Stimulated activated naive CD8-positive, alpha-beta T cell treated with anti-CD3 and anti-CD28 coated beads, Interleukin-15, Interleukin-2, amounts not matched to agents 100 ng/mL and 50 ng/mL, for 24 hours (primary cell): Measurements from ENCODE around the gene FIGNL2.
"Not testable (repeated sequence)": the region's sequence is repeated elsewhere in the genome, so short reads cannot be mapped to it uniquely, and the experiment has no call there.

ENCODE experiments used
- H3K27ac Mint-ChIP-seq: one replicate; pipeline ENCODE4 v1.8.0; 2021; ENCODE audit warnings: mild to moderate bottlenecking, mixed read lengths
- H3K27me3 Mint-ChIP-seq: one replicate; pipeline ENCODE4 v1.8.0; 2021; ENCODE audit warnings: mixed read lengths
- H3K36me3 Mint-ChIP-seq: one replicate; pipeline ENCODE4 v1.8.0; 2021; ENCODE audit warnings: low read depth, mixed read lengths
- H3K4me1 Mint-ChIP-seq: one replicate; pipeline ENCODE4 v1.8.0; 2021; ENCODE audit warnings: low read depth, mixed read lengths
- H3K4me3 Mint-ChIP-seq: one replicate; pipeline ENCODE4 v1.8.0; 2021; ENCODE audit warnings: mild to moderate bottlenecking, mixed read lengths
- H3K9me3 Mint-ChIP-seq: one replicate; pipeline ENCODE4 v1.8.0; 2021; ENCODE audit warnings: mixed read lengths

FIGNL2 gene

DNA sequence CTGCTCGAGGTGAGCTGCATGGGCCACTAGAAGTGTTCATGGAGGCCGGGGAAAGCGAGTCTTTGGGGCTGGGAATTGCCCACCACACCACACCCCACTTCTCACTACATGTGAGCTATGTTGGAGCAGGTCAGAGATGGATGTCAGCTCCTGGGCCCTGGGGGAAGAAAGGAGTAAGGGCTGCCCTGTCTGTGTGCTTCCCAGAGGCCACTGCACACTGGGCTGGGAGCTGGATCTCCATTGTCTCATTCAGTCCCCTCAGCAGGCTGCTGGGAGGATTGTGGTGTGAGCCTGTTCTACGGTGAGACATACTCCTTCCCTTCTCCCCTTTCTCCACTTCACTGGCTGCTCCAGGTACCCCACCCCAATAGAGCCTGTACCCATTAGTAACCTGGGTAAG, 10.5 kb downstream of the FIGNL2 start:
- H3K9me3 Mint-ChIP-seq = no peaks in the 10 kb centered on the region
- no peak overlapping the region for H3K4me3 Mint-ChIP-seq
- H3K27me3 Mint-ChIP-seq = peaks cover 39% of the 10 kb centered on the region
- peaks cover 6% of the 10 kb centered on the region for H3K4me1 Mint-ChIP-seq
- H3K27ac Mint-ChIP-seq = no peak overlapping the region
- no peaks in the 10 kb centered on the region for H3K36me3 Mint-ChIP-seq

DNA sequence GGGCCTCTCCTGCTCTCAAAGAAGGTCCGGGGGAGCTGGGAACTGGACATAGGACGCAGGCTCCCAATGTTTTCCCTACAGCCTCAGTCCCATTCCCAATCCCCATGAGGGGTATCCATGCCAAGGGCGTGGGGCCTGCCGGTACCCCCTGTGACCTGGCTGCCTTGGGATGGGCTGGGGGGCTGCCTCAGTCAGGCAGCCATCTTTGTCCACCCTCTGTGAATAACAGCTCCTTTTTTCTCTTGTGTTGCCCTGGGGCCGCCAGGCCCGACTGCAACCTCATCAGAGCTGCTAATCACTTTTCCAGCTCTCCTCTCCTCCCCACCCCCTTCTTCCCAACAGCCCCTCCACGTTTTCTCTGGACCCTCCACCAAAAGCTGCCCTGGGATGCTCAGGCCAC, 11.2 kb downstream of the FIGNL2 start:
- H3K36me3 Mint-ChIP-seq = no peaks in the 10 kb centered on the region
- H3K4me1 Mint-ChIP-seq = peaks cover 14% of the 10 kb centered on the region
- H3K27ac Mint-ChIP-seq = no peak overlapping the region
- no peak overlapping the region for H3K4me3 Mint-ChIP-seq
- H3K9me3 Mint-ChIP-seq = no peaks in the 10 kb centered on the region
- H3K27me3 Mint-ChIP-seq = peaks cover 46% of the 10 kb centered on the region

- Mint-ChIP-seq H3K36me3 (no peaks in the 10 kb centered on the region), H3K9me3 (no peaks in the 10 kb centered on the region), H3K27ac (no peak overlapping the region), H3K27me3 (peaks cover 45% of the 10 kb centered on the region), H3K4me1 (peaks cover 16% of the 10 kb centered on the region), H3K4me3 (no peak overlapping the region)
These were observed 11.7 kb downstream of the FIGNL2 start for GRCh38 chr12:51836827-51837173.

DNA sequence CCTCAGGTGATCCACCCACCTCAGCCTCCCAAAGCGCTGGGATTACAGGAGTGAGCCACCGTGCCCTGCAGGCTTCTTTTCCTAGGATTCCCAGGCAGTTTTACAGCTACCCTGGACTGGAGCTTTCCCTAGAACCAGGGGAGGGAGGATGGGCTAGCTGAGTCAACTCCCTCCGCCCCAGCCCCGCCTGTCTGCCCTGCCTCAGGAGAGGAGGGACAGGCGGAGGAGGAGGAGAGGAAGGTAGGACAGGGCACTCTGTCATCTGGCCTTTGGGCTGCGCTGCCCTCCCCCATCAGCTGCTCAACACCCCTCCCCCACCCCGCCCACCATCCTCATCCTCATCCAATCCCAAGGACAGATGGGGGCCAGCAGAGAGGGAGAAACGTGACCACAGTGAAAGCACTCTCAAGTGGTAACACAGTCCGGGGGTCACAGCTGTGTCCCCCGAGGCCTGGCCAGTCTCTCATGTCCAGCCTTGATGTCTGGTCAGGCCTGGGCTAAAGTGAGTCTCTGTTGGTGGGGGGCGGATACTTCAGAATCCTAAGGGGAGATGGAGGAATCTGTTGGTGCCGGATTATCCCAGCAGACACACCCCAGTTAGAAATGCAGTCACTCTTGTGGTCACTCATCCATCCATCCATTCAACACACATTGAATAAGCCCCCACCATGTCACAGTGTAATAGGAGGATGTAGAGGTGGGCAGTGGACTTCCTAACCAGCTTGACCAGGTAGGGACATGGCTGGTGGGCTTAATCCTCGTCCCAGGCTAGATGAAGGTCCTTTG, 12.3 kb downstream of the FIGNL2 start:
- Mint-ChIP-seq H3K9me3 (no peaks in the 10 kb centered on the region), H3K27ac (no peak overlapping the region), H3K4me3 (no peak overlapping the region), H3K4me1 (peaks cover 16% of the 10 kb centered on the region), H3K36me3 (no peaks in the 10 kb centered on the region), H3K27me3 (peaks cover 40% of the 10 kb centered on the region)

GRCh38 chr12:51834411-51834810, 14.1 kb downstream of the FIGNL2 start:
- Mint-ChIP-seq H3K4me1 (peaks cover 16% of the 10 kb centered on the region), H3K4me3 (no peak overlapping the region), H3K27ac (no peak overlapping the region), H3K36me3 (no peaks in the 10 kb centered on the region), H3K9me3 (no peaks in the 10 kb centered on the region), H3K27me3 (peaks cover 34% of the 10 kb centered on the region)

DNA sequence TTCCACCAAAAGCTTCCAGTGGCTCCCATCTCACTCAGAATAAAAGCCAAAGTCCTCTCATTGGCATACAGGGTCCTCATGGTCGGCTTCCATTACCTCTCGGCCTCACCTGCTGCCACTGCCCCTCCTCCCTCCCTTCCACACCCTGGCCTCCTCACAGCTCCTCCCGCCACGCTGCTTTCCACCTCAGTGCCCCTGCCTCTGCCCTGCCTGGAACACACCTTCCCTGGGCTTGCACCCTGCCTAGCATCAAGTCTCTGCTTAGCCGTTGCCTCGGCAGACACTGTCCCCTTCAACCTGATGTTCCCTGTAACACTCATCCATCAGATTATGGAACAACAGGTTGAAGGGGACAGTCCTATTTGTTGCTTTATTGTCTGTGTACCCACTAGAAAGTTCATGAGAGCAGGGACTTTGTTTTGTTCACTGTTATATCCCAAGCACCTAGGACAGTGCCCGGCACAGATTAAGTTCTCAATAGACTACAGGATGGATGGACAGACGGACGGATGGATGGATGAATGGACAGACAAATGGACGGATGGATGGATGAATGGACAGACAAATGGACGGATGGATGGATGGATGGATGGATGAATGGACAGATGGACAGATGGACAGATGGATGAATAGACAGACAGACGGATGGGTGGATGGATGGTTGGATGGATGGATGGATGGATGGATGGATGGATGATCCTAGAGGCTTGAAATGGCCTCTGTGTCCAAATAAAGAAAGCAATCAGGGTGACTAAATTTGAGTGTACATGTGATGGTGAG, 14.9 kb downstream of the FIGNL2 start:
- peaks cover 29% of the 10 kb centered on the region for H3K27me3 Mint-ChIP-seq
- H3K27ac Mint-ChIP-seq = no peak overlapping the region
- no peaks in the 10 kb centered on the region for H3K36me3 Mint-ChIP-seq
- no peaks in the 10 kb centered on the region for H3K9me3 Mint-ChIP-seq
- peaks cover 18% of the 10 kb centered on the region for H3K4me1 Mint-ChIP-seq
- no peak overlapping the region for H3K4me3 Mint-ChIP-seq

DNA sequence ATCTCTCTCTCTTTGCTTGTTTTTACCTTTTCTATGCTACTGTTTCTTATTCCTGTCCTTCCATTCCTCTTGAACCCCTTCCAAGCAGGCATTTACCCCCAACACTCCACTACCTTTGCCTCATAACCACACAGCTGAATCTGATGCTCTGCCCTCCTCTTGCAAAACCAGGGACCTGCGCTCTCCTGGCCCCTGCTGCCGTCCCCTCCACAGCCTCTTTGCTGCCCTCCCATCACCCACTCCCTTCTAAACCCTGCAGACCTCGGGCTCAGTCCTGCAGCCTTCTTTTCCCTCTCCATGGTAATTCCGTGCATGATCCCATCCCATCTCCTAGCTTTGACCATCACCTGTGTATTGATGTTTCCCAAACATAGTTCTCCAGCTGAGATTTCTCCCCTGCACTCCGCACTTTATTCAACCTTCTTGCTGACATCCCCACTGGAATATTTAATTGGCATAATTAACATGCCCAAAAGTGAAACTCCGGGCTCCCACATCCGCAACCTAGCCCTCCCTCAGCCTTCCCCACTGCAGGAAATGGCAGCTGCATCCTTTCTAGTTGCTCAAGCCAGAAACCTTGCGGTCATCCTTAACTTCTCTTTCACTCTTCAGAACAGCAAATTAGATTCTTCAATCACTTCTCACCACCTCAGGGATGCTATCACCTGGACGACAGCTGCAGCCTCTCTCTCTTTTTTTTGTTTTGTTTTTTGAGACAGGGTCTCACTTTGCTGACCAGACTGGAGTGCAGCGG, 16.0 kb downstream of the FIGNL2 start:
- Mint-ChIP-seq H3K4me1 (peaks cover 29% of the 10 kb centered on the region), H3K27ac (no peak overlapping the region), H3K9me3 (no peaks in the 10 kb centered on the region), H3K4me3 (no peak overlapping the region), H3K36me3 (no peaks in the 10 kb centered on the region), H3K27me3 (peaks cover 26% of the 10 kb centered on the region)

DNA sequence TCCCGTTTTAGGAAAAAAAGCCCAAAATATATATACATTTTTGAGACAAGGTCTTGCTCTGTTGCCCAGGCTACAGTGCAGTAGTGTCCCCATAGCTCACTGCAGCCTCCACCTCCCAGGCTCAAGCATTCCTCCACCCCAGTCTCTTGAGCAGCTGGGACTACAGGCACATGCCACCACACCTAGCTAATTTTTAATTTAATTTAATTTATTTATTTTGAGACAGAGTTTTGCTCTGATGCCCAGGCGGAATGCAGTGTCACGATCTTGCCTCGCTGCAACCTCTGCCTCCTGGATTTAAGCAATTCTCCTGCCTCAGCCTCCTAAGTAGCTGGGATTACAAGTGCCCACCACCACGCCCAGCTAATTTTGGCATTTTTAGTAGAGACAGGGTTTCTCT, 16.7 kb downstream of the FIGNL2 start:
- H3K4me1 Mint-ChIP-seq = peaks cover 36% of the 10 kb centered on the region
- H3K27ac Mint-ChIP-seq, H3K9me3 Mint-ChIP-seq, H3K36me3 Mint-ChIP-seq, H3K4me3 Mint-ChIP-seq: not testable (repeated sequence)
- H3K27me3 Mint-ChIP-seq = peaks cover 25% of the 10 kb centered on the region

DNA sequence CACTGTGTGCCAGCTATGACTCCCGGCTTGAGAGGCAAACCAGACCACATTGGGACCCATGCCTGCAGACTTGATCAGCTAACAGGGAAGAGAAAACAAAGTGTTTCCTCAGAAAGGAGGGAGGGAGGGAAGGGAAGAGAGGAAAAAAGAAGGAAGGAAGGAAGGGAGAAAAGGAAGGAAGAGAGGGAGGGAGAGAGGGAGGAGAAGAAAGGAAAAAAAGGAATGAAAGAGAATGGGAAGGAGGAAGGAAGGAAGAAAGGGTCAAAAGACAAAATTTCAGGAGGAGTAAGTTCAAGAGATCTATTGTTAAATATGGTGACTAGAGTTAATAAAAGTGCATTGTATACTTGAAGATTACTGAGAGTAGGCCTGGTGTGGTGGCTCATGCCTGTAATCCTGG, 18.9 kb downstream of the FIGNL2 start:
- Mint-ChIP-seq H3K36me3 (no peaks in the 10 kb centered on the region), H3K27me3 (peaks cover 25% of the 10 kb centered on the region), H3K27ac (peak overlapping the region; percentile 62), H3K4me1 (peaks cover 40% of the 10 kb centered on the region), H3K9me3 (no peaks in the 10 kb centered on the region), H3K4me3 (no peak overlapping the region)

DNA sequence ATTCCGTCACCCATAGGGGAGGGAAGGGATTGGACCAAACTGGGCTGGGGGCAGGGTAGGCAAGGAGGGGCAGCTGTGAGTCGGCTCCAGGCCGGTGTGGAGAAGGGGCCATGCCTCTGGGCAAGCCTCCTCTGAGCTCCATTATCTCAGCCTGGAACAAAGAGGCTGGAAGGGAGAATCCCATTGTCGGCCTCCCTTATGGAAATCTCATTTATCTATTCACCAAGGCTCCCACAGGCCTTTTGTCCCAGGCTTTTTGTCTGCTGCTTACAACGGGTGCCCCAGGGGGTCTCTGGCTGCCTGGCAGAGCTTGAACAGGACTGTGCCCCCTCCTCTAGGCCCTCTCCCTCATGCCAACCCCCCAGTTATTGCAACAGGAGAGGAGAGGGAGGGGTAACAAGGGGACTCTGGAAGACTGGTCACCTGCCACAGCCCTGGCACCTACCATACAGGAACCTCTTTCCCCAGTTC, 19.5 kb downstream of the FIGNL2 start:
- Mint-ChIP-seq H3K27me3 (peaks cover 25% of the 10 kb centered on the region), H3K36me3 (no peaks in the 10 kb centered on the region), H3K4me1 (peaks cover 40% of the 10 kb centered on the region), H3K4me3 (no peak overlapping the region), H3K9me3 (no peaks in the 10 kb centered on the region), H3K27ac (peak overlapping the region; percentile 62)

DNA sequence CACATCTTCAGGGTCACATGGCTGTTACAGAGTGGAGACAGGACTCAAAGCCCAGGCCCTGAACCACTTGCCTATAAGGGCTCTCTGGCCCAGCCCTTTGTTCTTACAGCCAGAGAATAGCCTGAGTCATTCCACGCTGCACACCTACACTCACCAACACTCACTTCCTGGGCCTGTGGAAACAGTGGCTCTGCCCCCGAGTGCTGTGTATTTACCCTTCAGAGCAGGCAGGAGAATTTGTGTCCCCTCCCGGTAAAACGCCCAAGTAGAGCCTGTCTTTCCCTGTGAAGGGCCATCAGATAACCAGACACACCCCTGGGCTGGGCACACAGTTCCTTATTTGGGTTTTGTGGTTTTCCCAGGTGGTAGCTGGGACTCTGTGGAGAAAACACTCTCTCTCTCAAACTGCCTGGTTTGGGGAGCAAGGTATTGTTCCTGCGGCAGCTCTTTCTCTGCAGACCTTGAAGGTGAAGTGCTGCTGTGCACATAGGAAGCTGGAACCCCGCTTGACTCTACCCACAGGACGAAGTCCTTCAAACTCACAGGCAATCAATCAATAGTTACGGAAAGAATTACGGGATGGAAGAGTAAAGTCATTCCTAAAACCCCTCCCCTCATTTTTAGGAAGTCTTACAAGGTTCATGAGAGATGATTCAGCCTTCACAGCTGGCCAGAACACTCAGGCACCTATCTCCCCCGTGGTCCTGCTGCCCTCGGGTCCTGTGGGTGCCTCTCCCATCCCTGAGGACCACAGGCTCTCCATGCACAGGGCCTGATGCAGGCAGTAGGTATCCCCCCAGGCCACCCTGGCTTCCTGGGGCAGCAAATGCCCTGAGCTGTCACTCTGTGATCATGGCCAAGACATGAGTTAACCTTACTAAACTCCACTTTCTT, 20.3 kb downstream of the FIGNL2 start:
- H3K9me3 Mint-ChIP-seq = no peaks in the 10 kb centered on the region
- H3K4me3 Mint-ChIP-seq = peak overlapping the region; percentile 58
- H3K4me1 Mint-ChIP-seq = peaks cover 36% of the 10 kb centered on the region
- H3K27ac Mint-ChIP-seq = peak overlapping the region; percentile 93
- peaks cover 16% of the 10 kb centered on the region for H3K27me3 Mint-ChIP-seq
- no peaks in the 10 kb centered on the region for H3K36me3 Mint-ChIP-seq

DNA sequence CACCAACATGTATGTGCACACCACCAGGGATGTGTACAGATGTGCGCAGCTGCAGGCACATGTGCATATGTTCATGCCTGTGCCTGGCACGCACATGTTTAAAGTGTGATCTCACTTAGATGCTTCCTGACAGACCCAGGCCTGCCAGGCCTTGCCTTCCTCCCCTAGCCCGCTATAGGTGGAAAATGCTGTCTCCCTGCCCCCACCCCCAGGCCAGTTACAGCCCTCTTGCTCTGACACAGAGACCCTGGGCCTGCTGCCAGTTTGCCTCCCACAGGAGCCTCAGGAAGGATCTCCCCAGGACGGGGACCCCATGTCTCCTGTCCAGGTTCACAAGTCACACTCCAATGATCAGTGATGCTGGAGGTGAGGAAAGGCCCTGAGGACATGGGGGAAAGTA, 21.6 kb downstream of the FIGNL2 start:
- Mint-ChIP-seq H3K4me1 (peaks cover 36% of the 10 kb centered on the region), H3K27me3 (peaks cover 4% of the 10 kb centered on the region), H3K36me3 (no peaks in the 10 kb centered on the region), H3K4me3 (no peak overlapping the region), H3K9me3 (no peaks in the 10 kb centered on the region), H3K27ac (peak overlapping the region; percentile 16)

GRCh38 chr12:51825216-51825615, 23.3 kb downstream of the FIGNL2 start:
- Mint-ChIP-seq H3K9me3 (no peaks in the 10 kb centered on the region), H3K27ac (no peak overlapping the region), H3K27me3 (no peaks in the 10 kb centered on the region)

DNA sequence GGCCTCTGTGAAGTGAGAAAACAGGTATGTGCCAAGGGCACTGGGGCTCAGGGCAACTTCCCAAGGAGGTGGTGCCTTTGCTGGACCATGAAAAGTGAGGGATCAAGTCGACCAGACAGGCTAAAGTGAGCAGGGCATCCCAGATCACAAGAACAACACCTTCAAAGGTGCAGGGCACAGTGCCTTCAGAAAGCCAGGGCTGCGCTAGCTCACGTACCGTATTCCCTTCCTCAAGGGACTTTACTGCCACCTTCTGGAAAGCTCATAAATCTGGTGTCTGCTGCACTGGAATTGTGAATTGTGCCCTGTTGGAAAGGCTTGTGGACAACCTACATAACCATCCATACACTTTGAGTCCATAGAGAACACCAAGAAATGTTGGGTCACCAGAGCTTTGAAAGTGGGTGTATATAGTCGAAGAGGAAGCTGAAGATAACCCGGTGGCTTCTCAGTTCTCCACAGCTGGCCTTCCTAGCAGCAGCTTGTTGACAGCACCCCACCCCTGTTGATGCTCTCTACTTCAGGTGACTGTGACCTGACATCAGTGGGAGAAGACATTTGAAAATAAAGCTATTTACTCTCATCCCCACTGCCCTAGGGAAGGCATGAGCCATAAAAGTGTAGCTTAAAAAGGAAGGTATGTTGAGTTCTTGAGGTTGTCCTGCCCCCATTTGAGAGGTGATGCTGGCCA, 24.5 kb downstream of the FIGNL2 start:
- Mint-ChIP-seq H3K4me1 (peaks cover 43% of the 10 kb centered on the region), H3K4me3 (no peak overlapping the region), H3K27me3 (no peaks in the 10 kb centered on the region), H3K9me3 (no peaks in the 10 kb centered on the region), H3K36me3 (no peaks in the 10 kb centered on the region), H3K27ac (no peak overlapping the region)

More at GRCh38 chr12:51825216-51825615, 23.3 kb downstream of the FIGNL2 start:
- Mint-ChIP-seq H3K4me1 (peaks cover 36% of the 10 kb centered on the region), H3K36me3 (no peaks in the 10 kb centered on the region), H3K4me3 (no peak overlapping the region)
